DMS 273 treated with DMSO at 0.1 percent for 48 hours (cell line): ENCODE measurements around the gene SF3B3.

ENCODE experiments used
- DNase-seq: peaks from one replicate; lab custom pipeline; 2025; lab: John Stamatoyannopoulos, UW

SF3B3 gene

DNA sequence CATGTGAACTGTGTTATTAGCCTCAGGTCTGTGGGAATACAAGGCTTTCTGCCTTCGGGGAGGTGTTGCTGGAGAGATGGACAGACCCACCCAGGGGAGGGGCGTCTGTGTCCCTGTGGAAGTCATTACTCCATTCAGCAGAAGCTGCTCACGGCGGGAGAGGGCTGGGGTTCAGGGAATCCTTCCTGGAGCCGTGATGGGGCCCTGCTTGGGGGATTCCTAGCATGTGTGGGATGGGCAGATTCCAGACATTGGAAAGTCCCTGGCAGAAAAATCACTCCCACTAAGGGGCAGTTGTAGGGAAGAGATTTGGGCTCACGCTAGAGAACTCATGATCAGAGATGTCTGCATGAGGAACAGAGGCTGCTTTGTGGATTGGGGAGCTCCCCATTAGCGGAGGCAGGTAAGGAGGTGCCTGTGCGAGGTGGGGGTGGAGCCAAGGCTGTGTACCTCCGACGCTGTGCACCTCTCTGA, 66.4 kb downstream of the SF3B3 start:
- no peak for DNase-seq

DNA sequence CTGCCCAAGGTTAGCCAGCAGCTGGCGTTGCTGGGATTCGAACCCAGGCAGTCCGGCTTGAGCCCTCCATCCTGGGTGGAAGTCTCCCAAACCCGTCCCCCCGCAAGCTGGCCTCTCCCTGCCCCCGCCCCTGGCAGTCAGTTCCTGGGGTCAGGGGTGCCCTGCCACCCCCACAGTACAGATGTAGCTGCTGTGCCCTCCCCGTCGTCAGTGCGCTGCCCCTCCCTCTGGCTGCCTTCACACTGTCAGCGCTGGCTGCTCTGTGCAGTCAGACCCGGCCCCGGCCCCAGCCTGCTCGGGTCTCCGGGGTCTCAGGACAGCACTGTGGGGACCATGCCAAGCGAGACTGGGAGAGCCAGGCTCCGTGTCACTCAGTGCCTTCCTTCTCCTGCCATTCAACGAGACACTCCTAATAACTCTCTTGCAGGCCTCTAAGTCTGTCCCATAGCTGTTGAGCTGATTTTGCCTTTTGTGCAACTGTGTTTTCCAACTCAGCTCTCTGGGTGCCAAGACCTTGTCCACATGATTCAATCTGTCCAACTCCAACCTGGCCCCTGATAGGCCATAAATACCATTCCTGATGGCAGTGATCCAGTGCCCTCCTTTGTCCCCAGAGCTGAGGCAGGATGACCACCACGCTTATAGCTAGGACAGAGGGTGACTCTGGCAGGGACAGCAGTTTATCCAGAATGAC, 67.3 kb downstream of the SF3B3 start:
- DNase-seq: no peak

DNA sequence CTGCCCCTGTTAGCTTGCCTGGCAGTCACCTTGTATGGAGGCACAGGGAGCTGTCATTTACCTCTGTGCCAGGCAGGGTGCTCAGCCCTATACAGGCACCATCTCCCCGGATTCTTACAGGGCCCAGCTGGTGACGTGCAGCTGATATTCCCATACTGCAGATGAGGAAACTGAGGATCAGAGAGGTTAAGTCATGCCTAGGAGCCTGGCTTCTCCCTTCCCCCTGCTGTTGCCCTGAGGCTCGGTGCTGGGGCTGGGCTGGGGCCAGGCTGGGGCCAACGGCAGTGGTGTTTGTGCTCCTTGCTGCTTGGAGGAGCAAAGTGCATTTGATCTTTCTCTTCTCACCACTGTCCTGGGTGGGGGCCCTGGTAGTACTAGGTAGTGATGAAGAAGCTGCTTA, 68.0 kb downstream of the SF3B3 start:
- no peak for DNase-seq

DNA sequence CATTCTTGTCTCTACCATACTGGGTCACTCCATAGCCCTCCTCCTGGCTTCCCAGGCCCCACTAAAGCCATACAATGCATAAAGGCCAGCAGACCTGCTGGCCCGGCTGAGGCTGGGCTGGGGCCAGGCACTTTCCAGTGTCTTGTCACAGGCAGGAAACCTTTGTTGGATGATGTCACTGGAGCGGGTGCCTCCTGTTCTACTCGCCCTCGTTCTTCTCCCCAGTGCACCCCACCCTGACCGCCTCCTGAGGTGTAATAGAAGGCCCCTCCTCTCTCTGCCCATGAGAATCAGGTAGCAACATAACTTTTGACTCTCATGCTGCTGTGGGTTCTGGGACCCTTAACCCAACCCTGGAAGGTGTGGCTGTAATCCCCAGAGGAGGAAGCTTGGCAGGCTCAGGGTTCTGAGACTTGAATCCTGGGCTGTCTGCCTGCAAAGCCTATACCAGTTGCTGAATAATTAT, 68.5 kb downstream of the SF3B3 start:
- DNase-seq: no peak

DNA sequence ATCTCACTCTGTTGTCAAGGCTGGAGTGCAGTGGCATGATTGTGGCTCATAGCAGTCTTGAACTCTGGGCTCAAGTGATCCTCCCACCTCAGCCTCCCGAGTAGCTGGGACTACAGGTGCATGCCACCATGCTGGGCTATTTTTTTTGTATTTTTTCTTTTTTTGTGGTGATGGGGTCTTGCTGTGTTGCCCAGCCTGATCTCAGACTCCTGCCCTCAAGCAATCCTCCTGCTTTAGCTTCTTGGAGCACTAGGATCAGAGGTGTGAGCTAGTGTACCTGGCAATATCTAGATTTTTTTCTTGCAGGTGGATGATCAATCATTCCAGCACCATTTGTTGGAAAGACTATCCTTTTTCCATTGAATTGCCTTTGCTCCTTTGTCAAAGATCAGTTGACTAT, 69.9 kb downstream of the SF3B3 start:
- DNase-seq: no peak

DNA sequence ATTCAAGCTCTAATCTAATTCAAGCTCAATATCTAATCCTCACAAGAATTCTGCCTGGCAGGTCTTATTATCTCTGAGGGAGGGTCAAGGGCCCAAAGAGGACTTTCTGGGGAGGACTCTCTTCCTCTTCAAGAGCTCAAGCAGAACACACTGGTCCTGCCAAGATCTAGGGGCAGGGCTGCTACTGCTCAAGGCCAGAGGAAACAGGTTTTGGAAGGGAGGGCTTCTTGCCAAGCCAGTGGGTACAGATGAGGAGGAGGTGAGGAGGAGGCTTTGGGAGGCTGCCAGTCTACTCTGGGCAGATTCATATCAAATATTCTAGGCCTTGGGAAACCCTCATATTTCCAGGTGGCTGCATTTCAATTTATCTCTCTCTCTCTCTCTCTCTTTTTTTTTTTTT, 71.0 kb downstream of the SF3B3 start:
- peak; percentile 18 for DNase-seq

DNA sequence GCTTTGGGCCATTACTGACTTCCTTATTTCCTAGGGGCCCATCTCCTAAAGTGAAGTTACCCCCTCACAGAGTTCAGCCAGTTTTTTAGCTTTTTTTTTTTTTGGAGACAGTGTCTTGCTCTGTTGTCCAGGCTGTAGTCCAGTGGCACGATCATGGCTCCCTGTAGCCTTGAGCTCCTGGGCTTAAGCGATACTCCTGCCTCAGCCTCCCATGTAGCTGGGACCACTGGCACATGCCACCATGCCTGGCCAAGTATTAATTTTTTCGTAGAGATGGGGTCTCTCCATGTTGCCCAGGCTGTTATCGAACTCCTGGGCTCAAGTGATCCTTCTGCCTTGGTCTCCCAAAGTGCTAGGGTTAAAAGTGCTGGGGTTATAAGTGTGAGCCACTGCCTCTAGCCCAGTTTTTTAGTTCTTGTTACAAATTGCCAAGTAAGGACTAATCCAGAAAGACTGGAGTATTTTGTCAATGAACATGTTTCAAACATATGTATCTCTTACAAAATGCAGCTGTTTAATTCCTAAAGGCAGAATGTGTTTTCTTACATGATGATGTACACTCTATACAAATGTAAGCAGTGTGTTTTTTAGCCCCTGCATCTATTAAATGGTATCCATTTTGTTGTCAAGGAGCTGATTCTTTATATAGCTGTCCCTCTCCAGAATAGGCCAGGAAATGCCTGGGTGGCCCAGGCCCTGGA, 73.7 kb downstream of the SF3B3 start:
- DNase-seq: no peak

DNA sequence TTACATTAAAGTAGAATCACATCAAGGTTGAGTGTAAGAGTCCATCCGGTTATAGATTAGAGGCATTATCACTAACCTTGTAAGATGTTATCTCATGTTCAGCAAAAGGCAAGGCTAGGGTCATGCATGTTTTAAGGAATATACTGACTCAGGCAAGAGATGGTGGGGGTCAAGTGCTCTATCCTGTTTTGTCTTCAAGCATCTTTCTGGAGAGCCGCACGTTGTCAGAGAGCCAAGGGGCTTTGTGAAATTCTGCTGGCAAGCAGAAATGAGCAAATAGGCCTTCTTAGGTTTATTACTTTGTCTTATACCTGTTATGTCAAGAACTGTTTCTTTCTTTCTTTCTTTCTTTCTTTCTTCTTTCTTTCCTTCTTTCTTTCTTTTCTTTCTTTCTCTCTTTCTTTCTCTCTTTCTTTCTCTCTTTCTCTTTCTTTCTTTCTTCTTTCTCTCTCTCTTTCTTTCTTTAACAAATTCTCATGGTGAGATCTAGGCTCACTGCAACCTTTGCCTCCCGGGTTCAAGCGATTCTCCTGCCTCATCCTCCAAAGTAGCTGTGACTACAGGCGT, 75.4 kb downstream of the SF3B3 start:
- DNase-seq: no peak

DNA sequence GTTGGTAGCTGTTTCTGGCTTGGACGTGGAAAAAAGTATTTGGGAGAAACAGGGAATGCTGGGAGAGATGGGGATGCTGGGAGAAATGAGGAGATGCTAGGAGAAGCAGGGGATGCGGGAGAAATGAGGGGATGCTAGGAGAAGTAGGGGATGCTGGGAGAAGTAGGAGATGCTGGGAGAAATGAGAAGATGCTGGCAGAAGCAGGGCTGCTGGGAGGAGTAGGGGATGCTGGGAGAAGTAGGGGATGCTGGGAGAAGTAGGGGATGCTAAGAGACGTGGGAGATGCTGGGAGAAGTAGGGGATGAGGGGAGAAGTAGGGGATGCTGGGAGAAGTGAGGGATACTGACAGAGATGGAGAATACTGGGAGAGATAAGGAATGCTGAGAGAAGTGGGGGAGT, 77.1 kb downstream of the SF3B3 start:
- no peak for DNase-seq

DNA sequence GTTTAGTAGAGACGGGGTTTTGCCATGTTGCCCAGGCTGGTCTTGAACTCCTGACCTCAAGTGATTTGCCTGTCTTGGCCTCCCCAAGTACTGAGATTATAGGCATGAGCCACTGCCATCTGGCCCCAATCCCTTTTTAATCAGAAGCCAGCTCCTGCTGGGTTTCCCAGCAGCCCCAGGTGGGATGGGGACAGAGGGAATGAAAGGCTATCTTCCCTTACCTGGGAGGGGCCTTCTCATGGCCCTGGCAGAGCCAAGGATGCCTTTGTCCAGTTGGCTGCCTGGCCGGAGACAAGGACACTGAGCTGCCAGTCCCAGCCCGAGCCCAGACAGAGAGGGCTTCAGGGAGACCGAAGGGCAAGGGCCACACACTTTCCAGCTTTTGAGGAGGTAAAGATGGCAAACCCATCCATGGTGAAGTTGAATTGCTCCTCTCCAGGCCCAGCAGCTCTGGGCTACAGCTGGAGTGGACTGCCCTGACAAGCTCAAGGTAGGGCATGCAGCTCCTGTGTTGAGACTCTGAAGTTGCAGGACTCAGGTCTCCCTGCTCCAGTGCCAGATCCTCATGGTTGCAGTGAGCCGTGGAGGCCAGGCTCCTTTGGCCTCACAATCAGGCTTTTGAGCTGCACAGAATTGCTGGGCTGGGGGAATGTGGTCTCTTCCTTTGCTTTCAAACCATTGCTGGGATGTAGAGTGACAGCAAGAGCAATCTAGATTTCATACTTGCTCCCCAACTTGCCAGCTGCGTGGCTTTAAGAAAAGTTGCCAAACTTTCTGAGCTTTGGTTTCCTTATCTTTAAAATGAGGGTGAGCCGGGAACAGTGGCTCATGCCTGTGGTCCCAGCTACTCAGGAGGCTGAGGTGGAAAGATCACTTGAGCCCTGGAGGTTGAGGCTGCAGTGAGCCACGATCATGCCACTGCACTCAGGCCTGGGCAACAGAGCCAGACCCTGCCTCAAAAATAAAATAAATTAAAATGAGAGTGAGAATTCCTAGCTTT, 78.3 kb downstream of the SF3B3 start:
- no peak for DNase-seq

DNA sequence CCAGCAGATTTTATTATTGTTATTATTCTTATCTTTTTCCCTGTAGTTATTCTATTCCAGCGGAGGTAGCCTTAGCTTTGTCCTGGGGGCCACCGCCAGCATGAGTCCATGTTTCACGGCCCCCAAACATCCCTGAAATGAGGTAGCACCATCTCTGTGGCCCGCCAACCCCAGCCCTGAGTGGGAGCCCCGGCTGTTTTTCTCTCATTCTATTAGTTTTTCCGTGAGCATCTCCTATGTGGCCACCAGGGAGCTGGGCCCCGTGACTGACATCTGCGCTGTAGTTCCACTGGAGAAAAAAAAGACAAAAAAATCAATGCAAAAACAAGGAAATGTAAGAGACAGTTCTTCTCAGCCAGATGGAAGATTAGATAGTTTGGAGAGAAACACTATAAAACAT, 79.2 kb downstream of the SF3B3 start:
- DNase-seq: no peak

DNA sequence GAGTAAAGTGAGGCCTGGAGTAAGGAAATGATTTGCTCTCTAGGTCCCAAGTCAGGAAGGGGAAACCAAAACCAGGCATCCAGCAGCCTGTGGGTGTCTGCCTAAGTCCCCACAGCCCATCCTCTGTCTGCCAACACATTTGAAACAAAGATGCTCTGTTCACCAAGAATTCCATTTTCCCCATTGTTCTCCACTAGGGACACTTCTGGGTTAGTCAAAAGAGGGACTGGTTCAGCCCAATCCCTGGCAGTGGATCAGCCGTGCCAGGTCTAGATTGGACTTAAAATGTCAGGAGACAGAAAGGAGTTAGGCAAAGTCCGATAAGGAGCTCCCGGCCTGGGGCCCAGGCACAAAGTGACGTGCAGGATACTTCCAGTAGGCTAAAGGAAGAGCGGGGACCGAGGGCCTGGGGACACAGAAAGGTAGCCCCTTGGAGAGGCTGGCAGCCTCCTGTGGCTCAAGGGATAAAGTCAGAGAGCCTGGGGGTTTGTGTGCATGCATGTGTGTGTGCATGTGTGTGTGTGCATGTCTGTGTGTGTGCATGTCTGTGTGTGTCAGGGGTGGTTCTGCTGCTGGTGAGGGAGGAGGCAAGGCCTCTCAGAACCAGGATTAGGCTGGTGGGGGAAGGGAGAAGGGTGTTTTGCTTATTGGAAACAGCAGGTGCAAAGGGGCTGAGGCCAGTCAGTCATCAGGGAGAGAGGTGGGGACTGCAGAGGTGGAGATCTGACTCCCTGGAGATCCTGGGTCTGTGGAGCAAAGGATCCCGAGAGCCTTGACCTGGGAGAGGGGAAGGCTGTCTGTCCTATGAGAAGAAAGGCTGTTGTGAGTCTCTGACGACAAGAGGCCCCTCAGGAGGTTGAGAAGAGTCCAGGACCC, 81.0 kb downstream of the SF3B3 start:
- DNase-seq: no peak

DNA sequence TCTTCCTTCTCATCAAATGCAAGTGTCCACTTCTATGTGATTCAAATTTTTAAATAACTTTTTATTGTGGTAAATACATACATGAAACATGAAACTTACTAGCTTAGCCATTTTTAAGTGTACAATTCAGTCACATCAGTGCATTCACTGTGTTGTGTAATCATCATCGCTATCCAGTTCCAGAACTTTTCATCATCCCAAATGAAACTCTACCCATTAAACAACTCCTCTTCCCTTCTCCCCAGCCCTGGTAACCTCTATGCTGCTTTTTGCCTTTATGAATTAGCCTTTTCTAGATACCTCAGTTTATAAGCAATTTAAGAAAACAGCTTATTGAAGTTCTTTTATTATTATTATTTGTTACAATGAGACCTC, 81.7 kb downstream of the SF3B3 start:
- no peak for DNase-seq

DNA sequence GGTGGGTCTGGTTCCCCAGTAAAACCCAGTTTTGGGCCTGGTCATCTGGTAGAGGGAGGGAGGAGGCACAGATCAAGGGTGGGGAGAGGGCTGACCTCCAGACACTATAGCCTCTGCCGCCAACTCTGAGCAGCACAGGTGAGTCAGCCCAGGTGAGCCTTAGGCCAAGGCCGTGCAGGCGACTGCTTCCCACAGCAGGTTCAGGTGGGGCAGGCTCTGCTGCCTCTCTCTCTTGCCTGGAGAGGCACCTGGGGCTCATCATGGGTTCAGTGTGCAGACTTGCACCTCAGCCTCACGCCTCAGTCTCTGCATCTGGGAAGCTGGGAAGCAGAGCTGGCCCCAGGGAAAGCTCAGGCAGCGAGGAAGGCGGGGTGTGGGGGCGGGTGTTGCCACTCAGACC, 84.9 kb downstream of the SF3B3 start:
- DNase-seq: no peak

DNA sequence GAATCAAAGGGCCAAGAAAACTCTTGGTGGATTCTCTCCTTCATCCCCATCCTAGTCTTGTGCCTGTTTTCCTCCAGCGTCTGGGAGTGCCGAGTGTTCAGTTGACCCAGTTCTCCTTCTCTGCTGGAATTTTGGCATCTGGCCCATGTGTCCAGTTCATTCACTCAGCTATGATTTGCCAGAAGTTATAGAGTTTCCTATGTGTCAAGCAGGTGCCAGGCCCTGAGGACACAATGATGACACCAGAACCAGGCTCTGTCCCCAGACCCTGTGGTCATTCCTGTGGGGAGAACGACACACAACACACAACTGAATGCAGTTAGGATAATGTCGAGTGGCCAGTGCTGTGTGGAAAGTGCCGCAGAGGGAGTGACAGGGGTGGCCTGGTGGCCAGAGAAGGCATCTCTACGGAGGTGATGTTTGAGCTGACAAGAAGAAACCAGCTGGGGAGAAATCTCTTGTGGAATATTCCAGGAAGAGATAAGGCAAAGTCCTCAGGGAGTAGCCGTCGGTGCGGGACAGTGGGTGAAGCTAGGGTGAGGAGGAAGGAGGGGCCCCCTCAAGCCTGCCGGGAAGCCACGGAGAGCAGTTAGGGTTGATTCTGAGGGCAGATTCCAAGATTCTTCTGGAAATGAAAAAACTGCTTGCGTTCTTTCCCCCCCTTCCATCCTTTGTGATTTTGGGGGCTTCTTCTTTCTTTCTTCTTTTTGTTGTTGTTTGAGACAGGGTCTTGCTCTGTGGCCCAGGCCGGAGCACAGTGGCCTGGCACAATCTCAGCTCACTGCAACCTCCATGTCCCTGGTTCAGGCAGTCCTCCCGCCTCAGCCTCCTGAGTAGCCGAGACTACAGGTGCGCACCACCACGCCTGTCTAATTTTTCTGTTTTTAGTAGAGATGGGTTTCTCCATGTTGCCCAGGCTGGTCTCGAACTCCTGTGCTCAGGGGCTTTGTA, 86.9 kb downstream of the SF3B3 start:
- DNase-seq: no peak

DNA sequence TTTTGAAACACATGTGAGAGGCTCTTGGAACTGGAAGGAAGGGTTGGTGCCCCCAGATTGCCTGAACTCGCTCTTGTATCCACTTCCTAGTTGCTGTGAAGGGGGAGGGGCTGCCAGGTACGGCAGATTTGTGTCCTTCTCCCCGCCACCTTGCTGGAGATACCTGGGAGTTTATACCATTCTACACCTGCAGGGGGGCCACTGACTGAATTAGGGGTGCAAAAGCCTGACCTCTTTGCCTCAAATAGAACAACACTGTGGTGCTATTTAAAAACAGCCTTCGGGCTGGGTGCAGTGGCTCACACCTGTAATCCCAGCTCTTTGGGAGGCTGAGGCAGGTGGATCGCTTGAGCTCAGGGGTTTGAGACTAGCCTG, 87.6 kb downstream of the SF3B3 start:
- DNase-seq: no peak

DNA sequence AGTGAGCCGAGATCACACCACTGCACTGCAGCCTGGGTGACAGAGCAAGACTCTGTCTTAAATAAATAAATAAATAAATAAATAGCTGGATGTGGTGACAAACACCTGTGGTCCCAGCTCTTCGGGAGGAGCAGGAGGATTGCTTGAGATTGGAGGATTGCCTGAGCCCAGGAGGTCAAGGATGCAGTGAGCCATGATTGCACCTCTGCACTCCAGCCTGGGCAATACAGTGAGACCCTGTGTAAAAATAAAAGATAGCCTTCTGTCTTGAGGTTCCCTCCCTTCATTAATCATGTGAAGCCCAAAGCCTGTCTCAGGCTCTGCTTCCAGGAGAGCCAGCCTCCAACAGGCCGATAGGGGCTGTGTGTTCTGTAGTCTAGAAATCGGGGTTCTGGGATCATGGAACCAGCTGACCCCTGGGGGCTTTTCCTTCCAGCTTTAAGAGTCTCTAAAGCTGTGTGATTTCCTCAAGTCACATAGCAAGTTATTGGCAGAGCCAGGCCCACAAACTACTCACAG, 88.2 kb downstream of the SF3B3 start:
- no peak for DNase-seq

DNA sequence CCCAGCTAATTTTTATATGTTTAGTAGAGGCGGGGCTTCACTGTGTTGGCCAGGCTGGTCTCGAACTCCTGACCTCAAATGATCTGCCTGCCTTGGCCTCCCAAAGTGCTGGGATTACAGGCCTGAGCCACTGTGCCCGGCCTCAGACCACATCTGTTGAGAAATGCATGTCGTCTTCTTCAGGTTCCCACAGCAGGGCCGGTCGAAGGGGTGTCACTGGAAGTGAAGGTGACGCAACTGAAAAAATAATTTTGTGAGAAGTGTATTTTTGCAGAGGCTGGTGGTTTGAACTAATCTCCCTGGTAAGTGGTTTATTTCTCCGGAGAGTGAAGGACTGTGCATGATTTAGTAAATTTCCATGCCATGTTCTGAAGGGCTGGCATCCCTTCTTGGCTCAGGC, 89.3 kb downstream of the SF3B3 start:
- no peak for DNase-seq

DNA sequence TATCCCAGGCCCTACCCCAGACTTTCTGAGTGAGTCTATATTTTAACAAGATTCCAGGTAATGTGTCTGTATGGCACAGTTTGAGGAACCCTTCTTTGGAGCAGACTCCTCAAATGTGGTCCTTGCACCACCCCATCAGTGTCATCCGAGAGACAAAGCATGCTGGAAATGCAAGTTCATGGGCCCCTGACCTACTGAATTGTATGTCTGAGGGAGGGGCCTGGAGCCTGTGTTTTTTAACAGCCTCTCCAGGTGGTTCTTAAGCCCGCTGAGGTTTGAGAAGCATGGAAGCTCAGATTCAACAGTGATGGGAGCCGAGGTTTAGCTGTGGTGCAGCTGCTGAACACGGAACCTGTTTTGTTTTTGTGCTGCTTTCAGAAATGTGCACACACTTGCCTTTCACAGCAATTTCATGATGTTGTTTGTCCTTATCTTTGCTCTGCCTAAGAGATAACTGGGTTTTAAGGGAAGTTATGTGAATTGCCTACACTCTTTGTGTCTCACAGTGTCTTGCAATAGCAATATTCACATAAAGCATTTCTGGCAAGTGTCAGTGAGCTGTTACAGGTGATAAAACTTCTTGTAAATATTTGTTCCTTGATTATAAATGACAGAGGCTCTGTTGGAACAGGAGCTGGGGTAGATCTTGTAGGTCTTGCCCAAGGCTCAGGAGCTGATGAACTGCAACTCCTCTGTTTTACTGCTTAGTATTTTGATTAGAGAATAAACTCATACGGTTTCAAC, 90.8 kb downstream of the SF3B3 start:
- DNase-seq: no peak
